Smooth muscle cell (in vitro differentiated cells): ENCODE data around the gene MAB21L2. TPM values are rescaled to one million over a fixed set of nuclear protein-coding genes. Genes with fewer than 3 reads are reported as not detected.

Experiments used
- DNase-seq: peaks from one replicate; lab custom pipeline; 2025; ENCODE audit not compliant: unreplicated experiment; lab: John Stamatoyannopoulos, UW
- H2AFZ ChIP-seq: fragments of 200-600 bp; sonication (generic); 2 replicates; pipeline ENCODE4 v1.6.0; 2016; ENCODE audit warnings: antibody characterized with exemption, low read depth, mild to moderate bottlenecking
- H3F3A ChIP-seq: fragments of 200-600 bp; sonication (generic); 2 replicates; pipeline ENCODE4 v1.6.0; 2017; ENCODE audit warnings: antibody characterized with exemption, low read depth
- H3K27ac ChIP-seq: fragments of 200-600 bp; sonication (generic); 2 replicates; pipeline ENCODE4 v1.5.1; 2016; ENCODE audit warnings: low read depth, mild to moderate bottlenecking
- H3K27me3 ChIP-seq: fragments of 200-600 bp; sonication (generic); 2 replicates; pipeline ENCODE4 v1.6.1; 2016; ENCODE audit warnings: low read depth, mild to moderate bottlenecking
- H3K36me3 ChIP-seq: fragments of 200-600 bp; sonication (generic); 2 replicates; pipeline ENCODE4 v1.5.1; 2016; ENCODE audit warnings: low read depth
- H3K4me1 ChIP-seq: fragments of 200-600 bp; sonication (generic); 2 replicates; pipeline ENCODE4 v1.5.1; 2016; ENCODE audit warnings: low read depth
- H3K4me2 ChIP-seq: fragments of 200-600 bp; sonication (generic); 2 replicates; pipeline ENCODE4 v1.6.0; 2016; ENCODE audit warnings: mild to moderate bottlenecking
- H3K4me3 ChIP-seq: fragments of 200-600 bp; sonication (generic); 2 replicates; pipeline ENCODE4 v1.5.1; 2016; ENCODE audit warnings: mild to moderate bottlenecking
- H3K79me2 ChIP-seq: fragments of 200-600 bp; sonication (generic); 2 replicates; pipeline ENCODE4 v1.6.0; 2016; ENCODE audit warnings: low read depth, mild to moderate bottlenecking
- H3K9ac ChIP-seq: fragments of 200-600 bp; sonication (generic); 2 replicates; pipeline ENCODE4 v1.6.0; 2016; ENCODE audit warnings: low read depth
- H3K9me3 ChIP-seq: fragments of 200-600 bp; sonication (generic); replicated peaks from 2 replicates; pipeline ENCODE4 v1.5.1; 2016; ENCODE audit warnings: low read depth
- H4K20me1 ChIP-seq: fragments of 200-600 bp; sonication (generic); 2 replicates; pipeline ENCODE4 v1.6.0; 2016; ENCODE audit warnings: low read depth
- WGBS: methylation state at CpG from one replicate; pipeline ENCODE4 v1.1.7; 2016; ENCODE audit warnings: low lambda C conversion rate; 5-methylcytosine and 5-hydroxymethylcytosine counted together
- polyA plus RNA-seq: library from polyadenylated mRNA; unstranded; fragments of >200 nt; fragmentation: Nextera tagmentation; extraction: Ambion mirVana; gene quantifications from 2 replicates; pipeline ENCODE4 v1.2.1, GENCODE V29; 2016
- total RNA-seq: library from RNA; depleted of rRNA; stranded (reverse); fragments of >200 nt; gene quantifications from 2 replicates; pipeline ENCODE4 v1.2.3, GENCODE V29; 2014
- TF ChIP-seq, protein P1 (sequence below): fragments of 200-600 bp; sonication (generic); IDR thresholded peaks from 2 replicates; pipeline ENCODE4 v1.5.1; 2017; ENCODE audit warnings: borderline replicate concordance, mild to moderate bottlenecking, antibody characterized with exemption; ENCODE audit not compliant: insufficient read depth, poor library complexity, severe bottlenecking

The MAB21L2 gene
- total and polyA plus RNA-seq, 2 experiments from 2014 or later, result 0.17 to 1.7 TPM

GRCh38 chr4:150619042-150619441 is 37.1 kb downstream of the MAB21L2 start:
- no peaks in the 10 kb centered on the region for H3K4me1 ChIP-seq
- no peak overlapping the region for H3K4me3 ChIP-seq
- WGBS, result 90% methylated on average over 1 of the region's 1 CpG
- H3K79me2 ChIP-seq, result no peaks in the 10 kb centered on the region
- TF ChIP-seq, protein P1, sequence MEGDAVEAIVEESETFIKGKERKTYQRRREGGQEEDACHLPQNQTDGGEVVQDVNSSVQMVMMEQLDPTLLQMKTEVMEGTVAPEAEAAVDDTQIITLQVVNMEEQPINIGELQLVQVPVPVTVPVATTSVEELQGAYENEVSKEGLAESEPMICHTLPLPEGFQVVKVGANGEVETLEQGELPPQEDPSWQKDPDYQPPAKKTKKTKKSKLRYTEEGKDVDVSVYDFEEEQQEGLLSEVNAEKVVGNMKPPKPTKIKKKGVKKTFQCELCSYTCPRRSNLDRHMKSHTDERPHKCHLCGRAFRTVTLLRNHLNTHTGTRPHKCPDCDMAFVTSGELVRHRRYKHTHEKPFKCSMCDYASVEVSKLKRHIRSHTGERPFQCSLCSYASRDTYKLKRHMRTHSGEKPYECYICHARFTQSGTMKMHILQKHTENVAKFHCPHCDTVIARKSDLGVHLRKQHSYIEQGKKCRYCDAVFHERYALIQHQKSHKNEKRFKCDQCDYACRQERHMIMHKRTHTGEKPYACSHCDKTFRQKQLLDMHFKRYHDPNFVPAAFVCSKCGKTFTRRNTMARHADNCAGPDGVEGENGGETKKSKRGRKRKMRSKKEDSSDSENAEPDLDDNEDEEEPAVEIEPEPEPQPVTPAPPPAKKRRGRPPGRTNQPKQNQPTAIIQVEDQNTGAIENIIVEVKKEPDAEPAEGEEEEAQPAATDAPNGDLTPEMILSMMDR, result no peak
- no peak overlapping the region for H3K27ac ChIP-seq
- no peak overlapping the region for H3K9ac ChIP-seq
- H4K20me1 ChIP-seq, result no peaks in the 10 kb centered on the region
- DNase-seq, result no peak
- no peaks in the 10 kb centered on the region for H3F3A ChIP-seq
- no peaks in the 10 kb centered on the region for H3K27me3 ChIP-seq
- H3K9me3 ChIP-seq, result no peaks in the 10 kb centered on the region
- H3K36me3 ChIP-seq, result no peaks in the 10 kb centered on the region
- H2AFZ ChIP-seq, result no peak overlapping the region
- H3K4me2 ChIP-seq, result no peak overlapping the region

DNA sequence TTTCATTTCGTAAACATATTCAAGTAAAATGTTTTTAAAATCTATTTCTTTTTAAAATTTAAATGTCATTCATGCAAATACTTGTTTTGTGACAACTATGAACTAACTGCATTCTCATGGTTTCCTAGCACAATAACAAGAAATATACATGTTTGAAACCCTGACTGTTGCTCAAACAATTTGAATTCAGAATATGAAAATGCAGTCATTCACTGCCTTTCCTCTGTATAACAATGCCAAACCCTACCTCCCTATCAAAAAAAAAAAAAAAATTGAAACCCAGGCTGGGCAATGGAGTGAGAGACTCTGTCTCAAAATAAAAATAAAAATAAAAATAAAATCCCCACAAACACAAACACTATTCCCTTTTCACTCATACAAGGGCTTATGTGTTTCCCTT is 42.1 kb downstream of the MAB21L2 start:
- Histone ChIP-seq H3K27me3 (no peaks in the 10 kb centered on the region), H3K4me1 (no peaks in the 10 kb centered on the region), H3K9me3 (no peaks in the 10 kb centered on the region), H3K36me3 (no peaks in the 10 kb centered on the region), H2AFZ (no peak overlapping the region), H3K79me2 (no peaks in the 10 kb centered on the region), H3K9ac (no peak overlapping the region), H4K20me1 (no peaks in the 10 kb centered on the region), H3K4me2 (no peak overlapping the region), H3K4me3 (no peak overlapping the region), H3K27ac (no peak overlapping the region), H3F3A (no peaks in the 10 kb centered on the region)
- TF ChIP-seq, protein P1, result no peak
- 92% methylated on average over 1 of the region's 1 CpG for WGBS
- DNase-seq, result no peak

- TF ChIP-seq, protein P1, result no peak
- no peak overlapping the region for H2AFZ ChIP-seq
Observed at GRCh38 chr4:150625033-150625432, 43.1 kb downstream of the MAB21L2 start.

DNA sequence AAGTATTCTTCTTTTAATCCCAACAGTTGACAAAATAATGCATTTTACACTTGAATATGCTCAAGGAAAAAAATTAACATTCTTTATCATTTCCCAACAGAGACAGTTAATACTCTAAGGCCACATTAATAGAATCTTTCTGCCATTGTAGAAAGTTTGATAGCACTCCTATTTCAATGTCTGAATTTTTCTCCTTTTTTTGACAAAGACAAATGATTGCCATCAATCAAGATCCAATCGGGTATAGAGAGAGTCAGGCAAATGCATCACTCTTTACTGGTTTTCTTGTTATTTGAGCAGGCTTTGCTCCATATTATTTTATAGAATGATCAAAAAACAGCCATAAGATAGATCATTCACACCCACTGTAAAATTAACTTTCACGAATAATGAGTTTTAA is 46.1 kb downstream of the MAB21L2 start:
- no peaks in the 10 kb centered on the region for H3F3A ChIP-seq
- no peaks in the 10 kb centered on the region for H3K27me3 ChIP-seq
- H3K27ac ChIP-seq, result no peak overlapping the region
- no peak overlapping the region for H3K4me3 ChIP-seq
- no peaks in the 10 kb centered on the region for H3K79me2 ChIP-seq
- no peak for DNase-seq
- TF ChIP-seq, protein P1, result no peak
- no peaks in the 10 kb centered on the region for H3K36me3 ChIP-seq
- H3K9me3 ChIP-seq, result no peaks in the 10 kb centered on the region
- H2AFZ ChIP-seq, result no peak overlapping the region
- 98% methylated on average over 2 of the region's 2 CpGs for WGBS
- no peaks in the 10 kb centered on the region for H3K4me1 ChIP-seq
- H3K9ac ChIP-seq, result no peak overlapping the region
- no peaks in the 10 kb centered on the region for H4K20me1 ChIP-seq
- no peak overlapping the region for H3K4me2 ChIP-seq

More at GRCh38 chr4:150625033-150625432, 43.1 kb downstream of the MAB21L2 start:
- H3K4me3 ChIP-seq, result no peak overlapping the region
- H3K79me2 ChIP-seq, result no peaks in the 10 kb centered on the region
- H3K36me3 ChIP-seq, result no peaks in the 10 kb centered on the region
- H3K27ac ChIP-seq, result no peak overlapping the region
- H3K9ac ChIP-seq, result no peak overlapping the region
- H3K4me2 ChIP-seq, result no peak overlapping the region
- WGBS, result 90% methylated on average over 2 of the region's 2 CpGs
- no peaks in the 10 kb centered on the region for H3F3A ChIP-seq
- H3K4me1 ChIP-seq, result no peaks in the 10 kb centered on the region
- no peaks in the 10 kb centered on the region for H3K9me3 ChIP-seq
- H4K20me1 ChIP-seq, result no peaks in the 10 kb centered on the region
- DNase-seq, result no peak
- no peaks in the 10 kb centered on the region for H3K27me3 ChIP-seq
